AG09309 (cell line): ENCODE results near the gene FAM114A2.

Experiments used
- DNase-seq: peaks from one replicate; pipeline ENCODE4 v3.0.0-alpha.2; 2010; ENCODE audit warnings: low read depth
- H3K4me3 ChIP-seq: 2 replicates; pipeline ENCODE4 v1.5.1; 2011; ENCODE audit warnings: mild to moderate bottlenecking, low read depth, low read length, moderate library complexity; ENCODE audit not compliant: control insufficient read depth
- CTCF ChIP-seq: IDR thresholded peaks from 2 replicates; pipeline ENCODE4 v1.5.1; 2011; ENCODE audit warnings: mild to moderate bottlenecking, low read depth, low read length, inconsistent platforms; ENCODE audit not compliant: insufficient read depth, control insufficient read depth; ENCODE audit errors: missing control alignments

Gene FAM114A2

GRCh38 chr5:153964880-153965645, 73.6 kb downstream of the FAM114A2 start:
- DNase-seq = peak; percentile 11
- TF ChIP-seq CTCF = peak; percentile 94
- no peak overlapping the region; the same call in 1 of the 2 replicates for H3K4me3 ChIP-seq

- TF ChIP-seq CTCF = no peak
- H3K4me3 ChIP-seq = no peak overlapping the region
- DNase-seq = no peak
These were observed 74.4 kb downstream of the FAM114A2 start for GRCh38 chr5:153964191-153964879.

- no peak for DNase-seq
- H3K4me3 ChIP-seq = no peak overlapping the region
- no peak for TF ChIP-seq CTCF
These were observed 78.2 kb downstream of the FAM114A2 start for GRCh38 chr5:153960269-153961215.

- DNase-seq = peak; percentile 48
- H3K4me3 ChIP-seq = no peak overlapping the region
- no peak for TF ChIP-seq CTCF
These were observed 79.4 kb downstream of the FAM114A2 start for GRCh38 chr5:153959134-153959957.

GRCh38 chr5:153957205-153957604, 81.5 kb downstream of the FAM114A2 start:
- no peak overlapping the region for H3K4me3 ChIP-seq
- no peak for TF ChIP-seq CTCF
- no peak for DNase-seq
